ENCODE results near the gene FASTKD1. TPM values are rescaled to one million over a fixed set of nuclear protein-coding genes. Genes with fewer than 3 reads are reported as not detected.
A peak's percentile ranks its signal among the peaks of the same experiment; 100 is the strongest.
"Not testable (repeated sequence)": the region's sequence is repeated elsewhere in the genome, so short reads cannot be mapped to it uniquely, and the experiment has no call there.

The FASTKD1 gene
- 10 to 100 TPM; 20.0 to 80.9 (median 26.5) TPM for total RNA-seq

DNA sequence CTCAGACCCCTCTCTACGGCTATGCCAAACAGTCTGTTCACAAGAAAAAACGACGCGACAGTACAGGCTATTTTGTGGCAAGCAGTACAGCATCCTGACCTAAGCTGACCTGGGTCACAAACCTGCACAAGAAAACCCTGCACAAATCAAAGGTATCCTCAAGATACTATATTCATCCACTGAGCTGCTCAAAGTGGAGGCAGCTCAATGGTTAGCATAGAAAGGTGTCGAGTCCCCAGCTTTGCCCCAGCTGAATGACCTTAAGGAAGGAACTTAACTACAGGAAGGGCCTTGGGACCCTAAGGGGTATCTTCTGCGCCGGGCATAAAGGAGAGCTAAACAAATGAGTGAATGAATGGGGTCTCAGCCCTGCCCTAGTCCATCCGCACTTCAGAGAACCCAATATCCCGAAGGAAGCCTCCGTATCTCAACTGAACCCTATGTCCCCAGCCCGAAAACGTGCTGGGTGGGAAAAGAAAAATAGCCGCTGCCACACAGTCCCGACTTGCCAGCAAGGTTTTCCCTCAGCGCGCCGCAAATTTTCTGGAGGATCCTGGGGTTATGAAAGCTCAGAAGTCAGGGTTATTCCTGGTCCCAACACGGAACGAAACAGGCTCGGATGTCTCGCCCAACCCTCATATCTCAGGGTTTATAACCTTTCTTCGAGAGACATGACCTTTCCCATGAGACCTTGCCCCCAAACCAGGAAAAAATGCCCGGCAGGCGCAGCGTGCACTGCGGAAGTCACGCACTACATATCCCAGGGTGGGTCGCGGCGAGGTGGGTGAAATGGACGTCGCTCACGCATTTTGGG, at the start of gene FASTKD1:
Gene FASTKD1, minus strand, starts transcription at position 706 of the 814 bp plus-strand sequence. CDS start 1,836 bp downstream, outside the sequence.
- in situ Hi-C loops (cut with MboI; ENCODE audit: low pct_unique_long_range_greater_than_20kb in 2 of 9, low sequenced_read_pairs in 9 of 9, unreplicated experiment in 9 of 9): no loop called here
- H3K27ac ChIP-seq: peak within 1 kb of the TSS in 1 of 2 donors; percentile 28
- peak; percentile 98 to 100 (median 100) for ATAC-seq (replicated peaks in 6 of 8)
- H3K4me3 ChIP-seq: peak within 1 kb of the TSS; percentile 41 to 70 (median 52)
- H3K4me1 ChIP-seq (replicated peaks in 1 of 2): peaks cover 3 to 27% of the 10 kb centered on the region in 2 donors
- 0 to 2% (median 0%) methylated on average over 1 to 24 of the region's 33 CpGs; no CpG with 5 or more reads in 1 of the 10 experiments for whole genome bisulfite sequencing, 10 experiments

DNA sequence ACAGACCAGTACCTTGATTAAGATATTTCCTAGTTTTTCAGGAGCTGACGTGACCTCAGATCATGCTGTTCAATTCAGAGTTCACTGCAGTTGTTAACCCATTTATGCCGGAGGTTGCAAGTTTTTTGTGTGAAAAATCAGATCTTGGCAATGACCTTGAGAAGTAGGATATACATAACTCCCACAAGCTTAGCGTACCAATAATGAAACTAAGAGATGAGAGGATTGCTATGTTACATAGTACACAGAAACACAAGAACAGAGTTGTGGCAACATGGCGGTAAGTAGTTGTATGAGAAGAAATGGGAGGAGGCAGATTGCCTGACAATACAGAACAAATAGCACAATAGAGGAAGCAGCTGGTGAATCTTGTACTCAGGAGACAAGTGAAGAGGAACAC, 49.6 kb upstream of the FASTKD1 start:
- Histone ChIP-seq H3K4me3 (no peak overlapping the region), H3K27ac (no peak overlapping the region), H3K4me1 (replicated peaks in 1 of 2) (peaks cover 0 to 5% of the 10 kb centered on the region in 2 donors)
- peak in 1 of 8 experiments; percentile 77 for ATAC-seq (replicated peaks in 6 of 8)
- in situ Hi-C loops (cut with MboI; ENCODE audit: low pct_unique_long_range_greater_than_20kb in 2 of 9, low sequenced_read_pairs in 9 of 9, unreplicated experiment in 9 of 9): no loop called here
- WGBS, 10 experiments: 73 to 100% (median 89%) methylated on average over 1 to 3 of the region's 4 CpGs; no CpG with 5 or more reads in 2 of the 10 experiments

DNA sequence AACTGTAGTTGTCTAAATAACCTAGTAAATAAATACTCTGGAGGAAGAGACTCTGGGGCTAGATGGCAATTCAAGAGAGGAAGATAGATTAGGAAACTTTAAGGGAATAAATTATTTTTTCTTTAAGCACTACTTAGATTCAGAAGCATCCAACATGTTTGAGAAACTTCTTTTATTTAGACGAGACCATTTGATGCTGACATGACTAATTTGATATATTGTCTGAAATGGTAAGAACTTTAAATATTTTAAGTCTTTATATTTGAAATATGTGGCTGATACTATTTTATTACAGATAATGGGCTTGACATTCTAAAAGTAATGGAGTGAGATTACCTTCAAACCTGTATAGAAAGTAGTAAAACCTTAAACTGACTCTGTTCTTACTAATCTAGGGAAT, 46.8 kb upstream of the FASTKD1 start:
- H3K4me3 ChIP-seq: no peak overlapping the region
- H3K4me1 ChIP-seq (replicated peaks in 1 of 2): peaks cover 0 to 5% of the 10 kb centered on the region in 2 donors
- in situ Hi-C loops (cut with MboI; ENCODE audit: low pct_unique_long_range_greater_than_20kb in 2 of 9, low sequenced_read_pairs in 9 of 9, unreplicated experiment in 9 of 9): no loop called here
- WGBS, 10 experiments: 50 to 100% (median 87%) methylated on average over 1 of the region's 1 CpG
- H3K27ac ChIP-seq: no peak overlapping the region
- ATAC-seq (replicated peaks in 6 of 8): no peak

GRCh38 chr2:169619946-169620345, 46.3 kb upstream of the FASTKD1 start:
- H3K4me3 ChIP-seq: no peak overlapping the region
- in situ Hi-C loops (cut with MboI; ENCODE audit: low pct_unique_long_range_greater_than_20kb in 2 of 9, low sequenced_read_pairs in 9 of 9, unreplicated experiment in 9 of 9): no loop called here
- no peak for ATAC-seq (replicated peaks in 6 of 8)
- H3K4me1 ChIP-seq (replicated peaks in 1 of 2): peaks cover 0 to 5% of the 10 kb centered on the region in 2 donors
- no peak overlapping the region for H3K27ac ChIP-seq
- WGBS, 10 experiments: 2 to 100% (median 57%) methylated on average over 1 to 3 of the region's 3 CpGs

DNA sequence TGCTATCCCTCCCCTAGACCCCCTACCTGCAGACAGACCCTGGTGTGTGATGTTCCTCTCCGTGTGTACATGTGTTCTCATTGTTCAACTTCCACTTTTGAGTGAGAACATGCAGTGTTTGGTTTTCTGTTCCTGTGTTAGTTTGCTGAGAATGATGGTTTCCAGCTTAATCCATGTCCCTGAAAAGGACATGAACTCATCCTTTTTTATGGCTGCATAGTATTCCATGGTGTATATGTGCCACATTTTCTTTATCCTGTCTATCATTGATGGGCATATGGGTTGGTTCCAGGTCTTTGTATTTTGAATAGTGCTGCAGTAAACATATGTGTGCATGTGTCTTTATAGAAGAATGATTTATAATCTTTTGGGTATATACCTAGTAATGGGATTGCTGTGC, 42.3 kb upstream of the FASTKD1 start:
- H3K4me3 ChIP-seq; H3K4me1 ChIP-seq (replicated peaks in 1 of 2); in situ Hi-C loops (cut with MboI; ENCODE audit: low pct_unique_long_range_greater_than_20kb in 2 of 9, low sequenced_read_pairs in 9 of 9, unreplicated experiment in 9 of 9); ATAC-seq (replicated peaks in 6 of 8); H3K27ac ChIP-seq: not testable (repeated sequence)
- 33 to 100% (median 100%) methylated on average over 1 of the region's 1 CpG; no CpG with 5 or more reads in 3 of the 10 experiments for WGBS, 10 experiments

- in situ Hi-C loops (cut with MboI; ENCODE audit: low pct_unique_long_range_greater_than_20kb in 2 of 9, low sequenced_read_pairs in 9 of 9, unreplicated experiment in 9 of 9): no loop called here
- ATAC-seq (replicated peaks in 6 of 8): no peak
- WGBS, 10 experiments: 63 to 100% (median 92%) methylated on average over 2 of the region's 2 CpGs; no CpG with 5 or more reads in 1 of the 10 experiments
- no peaks in the 10 kb centered on the region for H3K4me1 ChIP-seq (replicated peaks in 1 of 2)
- no peak overlapping the region for H3K4me3 ChIP-seq
- no peak overlapping the region for H3K27ac ChIP-seq
These were observed 40.2 kb upstream of the FASTKD1 start for GRCh38 chr2:169613876-169614275.

DNA sequence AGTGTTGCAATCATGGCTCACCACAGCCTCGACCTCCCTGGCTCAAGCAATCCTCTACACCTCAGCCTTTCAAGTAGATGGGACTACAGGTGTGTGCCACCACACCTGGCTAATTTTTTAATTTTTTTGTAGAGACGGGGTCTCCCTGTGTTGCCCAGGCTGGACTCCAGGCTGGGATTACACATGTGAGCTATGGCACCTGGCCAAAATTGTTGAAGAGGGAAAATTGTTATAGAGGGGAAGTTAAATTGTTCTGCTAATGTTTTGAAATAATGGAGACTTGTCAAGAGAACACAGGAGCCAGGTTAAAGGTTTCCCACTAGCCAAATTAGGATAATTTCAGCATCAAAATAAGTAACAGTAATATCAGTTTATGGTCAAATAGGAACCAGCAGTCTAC, 35.6 kb upstream of the FASTKD1 start:
- Histone ChIP-seq H3K4me3 (no peak overlapping the region), H3K27ac (no peak overlapping the region), H3K4me1 (replicated peaks in 1 of 2) (no peaks in the 10 kb centered on the region)
- 40 to 100% (median 85%) methylated on average over 1 of the region's 2 CpGs; no CpG with 5 or more reads in 6 of the 10 experiments for WGBS, 10 experiments
- no peak for ATAC-seq (replicated peaks in 6 of 8)
- in situ Hi-C loops (cut with MboI; ENCODE audit: low pct_unique_long_range_greater_than_20kb in 2 of 9, low sequenced_read_pairs in 9 of 9, unreplicated experiment in 9 of 9): no loop called here

DNA sequence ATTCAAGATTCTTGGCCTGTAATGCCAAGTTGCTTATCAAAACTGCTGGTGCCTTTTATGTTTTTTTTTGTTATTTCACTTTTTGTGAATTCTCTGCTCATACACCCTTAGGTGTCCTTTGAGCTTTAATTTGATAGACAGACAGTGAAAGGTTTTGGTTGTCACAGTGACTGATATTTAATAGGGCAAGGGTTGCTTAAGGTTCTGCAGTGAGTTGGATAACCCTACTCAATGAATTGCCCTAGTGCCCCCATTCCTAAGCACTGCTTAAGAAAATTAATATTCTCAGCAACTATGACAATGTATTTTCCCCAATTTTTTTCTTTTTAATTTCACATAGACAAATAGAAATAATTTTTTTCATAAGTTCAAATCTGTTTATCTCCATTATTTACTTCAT, 25.9 kb upstream of the FASTKD1 start:
- Histone ChIP-seq H3K4me3 (no peak overlapping the region), H3K4me1 (replicated peaks in 1 of 2) (no peaks in the 10 kb centered on the region), H3K27ac (no peak overlapping the region)
- ATAC-seq (replicated peaks in 6 of 8): no peak
- in situ Hi-C loops (cut with MboI; ENCODE audit: low pct_unique_long_range_greater_than_20kb in 2 of 9, low sequenced_read_pairs in 9 of 9, unreplicated experiment in 9 of 9): no loop called here

- WGBS, 10 experiments: 69 to 100% (median 92%) methylated on average over 1 to 2 of the region's 2 CpGs; no CpG with 5 or more reads in 1 of the 10 experiments
- H3K4me3 ChIP-seq: no peak overlapping the region
- ATAC-seq (replicated peaks in 6 of 8): no peak
- H3K4me1 ChIP-seq (replicated peaks in 1 of 2): no peaks in the 10 kb centered on the region
- H3K27ac ChIP-seq: no peak overlapping the region
- in situ Hi-C loops (cut with MboI; ENCODE audit: low pct_unique_long_range_greater_than_20kb in 2 of 9, low sequenced_read_pairs in 9 of 9, unreplicated experiment in 9 of 9): no loop called here
These were observed 25.3 kb upstream of the FASTKD1 start for GRCh38 chr2:169598982-169599381.

DNA sequence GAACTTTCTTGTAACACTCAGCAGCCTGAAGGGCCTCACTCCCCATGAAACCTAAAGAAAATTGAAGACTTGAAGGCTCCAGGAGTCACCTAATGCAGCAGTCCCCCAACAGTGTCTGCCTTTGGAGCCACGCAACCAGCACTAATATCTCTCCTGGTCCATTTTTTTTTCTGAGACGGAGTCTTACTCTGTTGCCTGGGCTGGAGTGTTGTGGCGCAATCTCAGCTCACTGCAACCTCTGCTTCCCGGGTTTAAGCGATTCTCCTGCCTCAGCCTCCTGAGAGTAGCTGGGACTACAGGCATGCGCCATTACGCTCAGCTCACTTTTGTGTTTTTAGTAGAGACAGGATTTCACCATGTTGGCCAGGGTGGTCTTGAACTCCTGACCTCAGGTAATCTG, 22.9 kb upstream of the FASTKD1 start:
- H3K4me1 ChIP-seq (replicated peaks in 1 of 2); H3K4me3 ChIP-seq; in situ Hi-C loops (cut with MboI; ENCODE audit: low pct_unique_long_range_greater_than_20kb in 2 of 9, low sequenced_read_pairs in 9 of 9, unreplicated experiment in 9 of 9); H3K27ac ChIP-seq; ATAC-seq (replicated peaks in 6 of 8): not testable (repeated sequence)
- WGBS, 10 experiments: 81 to 100% (median 91%) methylated on average over 2 to 5 of the region's 7 CpGs; no CpG with 5 or more reads in 5 of the 10 experiments

DNA sequence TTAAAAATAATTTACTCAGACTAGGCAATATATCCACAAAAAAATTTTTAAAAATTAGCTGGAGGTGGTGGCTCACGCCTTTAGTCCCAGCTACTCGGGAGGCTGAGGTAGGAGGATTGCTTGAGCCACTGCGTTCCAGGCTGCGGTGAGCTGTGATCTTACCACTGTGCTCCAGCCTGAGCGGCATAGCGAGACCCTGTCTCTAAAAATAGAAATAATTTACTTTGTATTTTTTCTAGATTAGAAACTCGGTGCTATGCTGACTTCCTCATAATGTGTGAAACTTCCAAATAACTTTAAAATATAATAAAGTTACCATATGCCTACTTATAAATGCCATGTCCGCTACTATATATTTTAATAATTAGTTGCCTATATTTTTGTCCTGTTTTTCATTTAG, 17.1 kb upstream of the FASTKD1 start:
- Histone ChIP-seq H3K4me1 (replicated peaks in 1 of 2) (peaks cover 6% of the 10 kb centered on the region in 2 donors), H3K27ac (no peak overlapping the region), H3K4me3 (no peak overlapping the region)
- in situ Hi-C loops (cut with MboI; ENCODE audit: low pct_unique_long_range_greater_than_20kb in 2 of 9, low sequenced_read_pairs in 9 of 9, unreplicated experiment in 9 of 9): no loop called here
- ATAC-seq (replicated peaks in 6 of 8): no peak
- 70 to 100% (median 89%) methylated on average over 1 to 8 of the region's 8 CpGs; no CpG with 5 or more reads in 1 of the 10 experiments for WGBS, 10 experiments

DNA sequence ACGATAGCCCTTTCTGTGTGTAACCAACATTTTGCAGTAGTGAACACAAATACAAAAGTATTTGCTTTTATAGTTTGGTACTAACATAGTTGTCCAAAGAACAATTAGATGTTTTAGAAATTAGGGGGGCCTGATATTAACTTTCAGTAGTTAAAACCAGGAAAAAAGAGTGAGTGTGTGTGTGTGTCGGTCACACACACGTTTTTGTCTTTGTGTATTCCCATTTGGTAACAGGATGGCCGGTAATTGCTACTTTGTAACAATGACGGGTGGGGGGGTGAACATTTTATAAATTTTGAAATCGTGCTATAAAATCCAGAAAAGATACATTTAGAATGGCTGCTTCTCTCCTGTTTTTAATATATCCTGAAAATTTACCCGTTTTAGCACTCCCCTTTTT, 12.0 kb upstream of the FASTKD1 start:
- H3K4me3 ChIP-seq: peak overlapping the region; percentile 51 to 95 (median 74)
- 0 to 14% (median 1%) methylated on average over 1 to 7 of the region's 7 CpGs for WGBS, 10 experiments
- in situ Hi-C loops (cut with MboI; ENCODE audit: low pct_unique_long_range_greater_than_20kb in 2 of 9, low sequenced_read_pairs in 9 of 9, unreplicated experiment in 9 of 9): no loop called here
- H3K27ac ChIP-seq: peak overlapping the region in 1 of 2 donors; percentile 97
- no peak for ATAC-seq (replicated peaks in 6 of 8)
- peaks cover 6 to 8% of the 10 kb centered on the region in 2 donors for H3K4me1 ChIP-seq (replicated peaks in 1 of 2)

GRCh38 chr2:169584005-169584877, 10.6 kb upstream of the FASTKD1 start, which contains the start of gene PPIG:
Gene PPIG, plus strand, starts transcription at chr2:169584351. Its CDS starts 19,691 bp downstream, at chr2:169604042.
- peak; percentile 90 to 96 (median 93) for ATAC-seq (replicated peaks in 6 of 8)
- Histone ChIP-seq H3K4me3 (peak within 1 kb of the TSS; percentile 51 to 95 (median 74)), H3K4me1 (replicated peaks in 1 of 2) (peaks cover 6 to 8% of the 10 kb centered on the region in 2 donors), H3K27ac (peak within 1 kb of the TSS; percentile 87 to 97)
- in situ Hi-C loops (cut with MboI; ENCODE audit: low pct_unique_long_range_greater_than_20kb in 2 of 9, low sequenced_read_pairs in 9 of 9, unreplicated experiment in 9 of 9): no loop called here
- 0 to 74% (median 12%) methylated on average over 3 to 28 of the region's 49 CpGs for WGBS, 10 experiments

Measured in motor neuron (in vitro differentiated cells).